Bronchial epithelial cell (primary cell): ENCODE data around the gene NAT10. TPM values are rescaled to one million over a fixed set of nuclear protein-coding genes. Genes with fewer than 3 reads are reported as not detected.

ENCODE experiments used
- DNase-seq: peaks from one replicate; pipeline ENCODE4 v3.0.0-alpha.2; 2010; ENCODE audit warnings: low read depth
- FAIRE-seq: peaks from 2 replicates; lab custom pipeline; 2011; peaks lifted over from hg19 to GRCh38; lab: Jason Lieb, UNC
- H3K27me3 ChIP-seq: 2 replicates; pipeline ENCODE4 v1.5.1; 2011; ENCODE audit warnings: low read length; ENCODE audit not compliant: control insufficient read depth, insufficient read depth
- H3K36me3 ChIP-seq: 2 replicates; pipeline ENCODE4 v1.5.1; 2011; ENCODE audit warnings: low read length; ENCODE audit not compliant: control insufficient read depth, insufficient read depth
- H3K4me3 ChIP-seq: 2 replicates; pipeline ENCODE4 v1.5.1; 2011; ENCODE audit warnings: mild to moderate bottlenecking, low read depth, low read length, control low read depth
- CTCF ChIP-seq: IDR thresholded peaks from 2 replicates; pipeline ENCODE4 v1.5.1; 2011; ENCODE audit warnings: mild to moderate bottlenecking, moderate library complexity, low read length, control low read depth, inconsistent platforms; ENCODE audit not compliant: insufficient read depth, severe bottlenecking
- total RNA-seq: library from RNA; depleted of rRNA; stranded (reverse); fragments of >200 nt; gene quantifications from 2 replicates; pipeline ENCODE4 v1.2.1, GENCODE V29; 2014

The NAT10 gene
- total RNA-seq, 1 donor from 2014 or later, result 14.0 TPM

DNA sequence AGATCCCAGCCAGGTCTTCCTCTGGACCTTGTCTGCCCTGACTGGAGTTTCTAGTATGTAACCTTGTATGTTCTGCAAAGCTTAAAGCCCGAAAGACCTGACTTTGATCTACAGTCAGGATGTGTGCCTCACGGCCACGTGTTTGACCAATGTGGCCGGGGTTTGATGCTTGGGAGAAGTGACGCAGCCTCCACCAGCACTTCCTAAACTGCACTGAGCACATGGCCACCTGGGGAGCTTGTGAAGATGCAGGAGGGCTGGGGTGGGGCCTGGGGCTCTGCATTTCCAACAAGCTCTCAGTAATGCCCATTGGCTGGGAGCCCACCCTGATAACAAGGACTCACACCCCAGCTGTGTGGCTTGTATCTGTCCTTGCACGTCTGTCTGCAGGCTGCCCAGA is 53.2 kb downstream of the NAT10 start:
- DNase-seq (no peak), FAIRE-seq (no peak)
- TF ChIP-seq CTCF, result no peak
- Histone ChIP-seq H3K4me3 (no peak overlapping the region), H3K36me3 (peaks cover 4% of the 10 kb centered on the region), H3K27me3 (no peaks in the 10 kb centered on the region)

- no peak for FAIRE-seq
- H3K36me3 ChIP-seq, result peaks cover 4% of the 10 kb centered on the region
- TF ChIP-seq CTCF, result no peak
- no peaks in the 10 kb centered on the region for H3K27me3 ChIP-seq
- DNase-seq, result no peak
- no peak overlapping the region for H3K4me3 ChIP-seq
Observed at GRCh38 chr11:34160049-34160721, 54.8 kb downstream of the NAT10 start.

DNA sequence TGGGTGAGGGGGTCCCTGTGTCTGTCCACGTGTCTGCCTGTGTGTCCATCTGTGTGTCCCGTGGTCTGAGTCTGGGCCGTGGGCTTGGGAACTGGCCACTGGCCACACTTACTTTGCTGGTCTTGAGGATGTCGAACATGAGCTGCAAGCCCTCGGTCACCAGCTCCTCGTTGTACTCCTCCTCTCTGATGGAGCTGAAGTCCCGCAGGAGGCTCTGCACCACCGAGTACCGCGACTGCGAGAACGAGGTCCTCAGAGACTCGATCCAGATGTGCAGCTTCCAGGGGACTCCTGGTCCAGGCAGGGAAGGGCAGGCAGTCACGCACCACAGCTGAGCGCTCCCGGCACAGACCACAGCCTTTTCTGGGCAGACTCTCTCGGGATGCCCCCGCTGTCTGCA is 55.4 kb downstream of the NAT10 start:
- DNase-seq, result no peak
- Histone ChIP-seq H3K4me3 (no peak overlapping the region), H3K36me3 (peaks cover 4% of the 10 kb centered on the region), H3K27me3 (no peaks in the 10 kb centered on the region)
- no peak for TF ChIP-seq CTCF
- no peak for FAIRE-seq

DNA sequence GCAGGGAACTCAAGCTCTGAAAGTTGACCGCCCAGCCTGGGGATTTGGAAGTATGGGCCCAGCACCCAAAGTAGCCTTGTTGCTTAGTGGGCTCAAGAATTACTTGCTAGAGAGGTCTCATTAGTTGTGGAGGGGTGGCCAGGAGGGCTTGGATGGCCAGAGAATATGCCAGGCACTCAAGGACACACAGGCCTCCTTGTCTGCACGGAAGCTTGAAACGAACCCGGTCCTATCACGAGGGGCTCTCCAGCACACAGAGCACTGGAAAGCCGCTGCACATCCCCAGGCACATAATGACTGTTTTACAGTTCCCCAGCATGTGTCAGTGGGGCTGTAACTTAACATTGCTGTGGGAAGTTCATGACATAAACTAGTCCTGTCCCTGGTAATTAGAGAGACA is 55.9 kb downstream of the NAT10 start:
- no peak for FAIRE-seq
- no peak for TF ChIP-seq CTCF
- peaks cover 4% of the 10 kb centered on the region for H3K36me3 ChIP-seq

GRCh38 chr11:34161812-34162492 is 56.5 kb downstream of the NAT10 start:
- DNase-seq (no peak), FAIRE-seq (peak; percentile 79)
- peaks cover 4% of the 10 kb centered on the region for H3K36me3 ChIP-seq
- no peaks in the 10 kb centered on the region for H3K27me3 ChIP-seq
- H3K4me3 ChIP-seq, result no peak overlapping the region
- TF ChIP-seq CTCF, result no peak

More for the DNA sequence above, 55.9 kb downstream of the NAT10 start:
- no peak for DNase-seq
- H3K4me3 ChIP-seq, result no peak overlapping the region
- no peaks in the 10 kb centered on the region for H3K27me3 ChIP-seq
